ENCODE results near the gene KRTAP2-4.
"Not testable (repeated sequence)": the region's sequence is repeated elsewhere in the genome, so short reads cannot be mapped to it uniquely, and the experiment has no call there.

Gene KRTAP2-4

GRCh38 chr17:41071606-41072360, 6.1 kb upstream of the KRTAP2-4 start:
- DNase-seq (ENCODE audit: low read depth), result no peak

- no peak for DNase-seq (ENCODE audit: low read depth)
Observed at GRCh38 chr17:41069031-41069430, 3.4 kb upstream of the KRTAP2-4 start.

- DNase-seq (ENCODE audit: low read depth), result no peak
Observed at GRCh38 chr17:41067281-41067680, 1.6 kb upstream of the KRTAP2-4 start.

- DNase-seq (ENCODE audit: low read depth), result not testable (repeated sequence)
Observed at GRCh38 chr17:41065016-41065689, 526 bp downstream of the KRTAP2-4 start.

GRCh38 chr17:41064301-41064700, 1.4 kb downstream of the KRTAP2-4 start:
- no peak for DNase-seq (ENCODE audit: low read depth)

- no peak for DNase-seq (ENCODE audit: low read depth)
Observed at GRCh38 chr17:41063449-41063848, 2.2 kb downstream of the KRTAP2-4 start.

GRCh38 chr17:41061964-41062363, 3.7 kb downstream of the KRTAP2-4 start:
- DNase-seq (ENCODE audit: low read depth), result no peak

- DNase-seq (ENCODE audit: low read depth), result no peak
Observed at GRCh38 chr17:41060052-41060604, 5.6 kb downstream of the KRTAP2-4 start, which contains the start of gene KRTAP2-3. TSS of gene KRTAP2-3 (minus strand) at chr17:41060114. CDS start at chr17:41060050, 64 bp downstream.

- not testable (repeated sequence) for DNase-seq (ENCODE audit: low read depth)
Observed at GRCh38 chr17:41059276-41060051, 6.2 kb downstream of the KRTAP2-4 start.

- no peak for DNase-seq (ENCODE audit: low read depth)
Observed at GRCh38 chr17:41058741-41059140, 6.9 kb downstream of the KRTAP2-4 start.

GRCh38 chr17:41057547-41057946, 8.1 kb downstream of the KRTAP2-4 start:
- no peak for DNase-seq (ENCODE audit: low read depth)

- not testable (repeated sequence) for DNase-seq (ENCODE audit: low read depth)
Observed at GRCh38 chr17:41055130-41055529, 10.5 kb downstream of the KRTAP2-4 start, which contains the start of gene KRTAP2-2. TSS of gene KRTAP2-2 (minus strand) at chr17:41055230. CDS start at chr17:41055211, 19 bp downstream.

- not testable (repeated sequence) for DNase-seq (ENCODE audit: low read depth)
Observed at GRCh38 chr17:41054556-41054955, 11.1 kb downstream of the KRTAP2-4 start.

- no peak for DNase-seq (ENCODE audit: low read depth)
Observed at GRCh38 chr17:41054025-41054424, 11.7 kb downstream of the KRTAP2-4 start.

- no peak for DNase-seq (ENCODE audit: low read depth)
Observed at GRCh38 chr17:41052566-41052965, 13.1 kb downstream of the KRTAP2-4 start.

GRCh38 chr17:41049110-41049509, 16.6 kb downstream of the KRTAP2-4 start:
- no peak for DNase-seq (ENCODE audit: low read depth)

GRCh38 chr17:41048441-41048840, 17.2 kb downstream of the KRTAP2-4 start:
- DNase-seq (ENCODE audit: low read depth), result no peak

- DNase-seq (ENCODE audit: low read depth), result not testable (repeated sequence)
Observed at GRCh38 chr17:41046735-41047465, 18.8 kb downstream of the KRTAP2-4 start, which contains the start of gene KRTAP2-1. TSS of gene KRTAP2-1 (minus strand) at chr17:41047316. CDS start at chr17:41047267, 49 bp downstream.

GRCh38 chr17:41042953-41043352, 22.7 kb downstream of the KRTAP2-4 start:
- DNase-seq (ENCODE audit: low read depth), result no peak

GRCh38 chr17:41040783-41041571, 24.7 kb downstream of the KRTAP2-4 start, which contains the start of gene KRTAP1-1:
TSS of gene KRTAP1-1 (minus strand) at chr17:41041450. CDS start at chr17:41041397, 53 bp downstream.
- DNase-seq (ENCODE audit: low read depth), result not testable (repeated sequence)

Data from activated gamma-delta T cell treated with anti-CD3 and anti-CD28 coated beads, Interleukin-2, amount 50 U/mL, for 16 hours (primary cell).